H1 (cell line): ENCODE data around the gene SOX1. TPM values are rescaled to one million over a fixed set of nuclear protein-coding genes. Genes with fewer than 3 reads are reported as not detected.

Source experiments
- CTCF ChIA-PET: fragments of 300-600 bp; sonication (Branson Sonifier 250); formaldehyde crosslinking; loops from one replicate; lab custom pipeline; 2021; ENCODE audit not compliant: partially characterized antibody; lab: Charles Lee
- POLR2A ChIA-PET: fragments of 300-600 bp; sonication (Branson Sonifier 250); formaldehyde crosslinking; loops from one replicate; lab custom pipeline; 2021; ENCODE audit warnings: inconsistent platforms; ENCODE audit not compliant: partially characterized antibody; lab: Charles Lee
- DNase-seq, 2 experiments: peaks; one replicate each; pipeline versions ENCODE4 v3.0.0 to v3.0.0-alpha.2; 2010 to 2022; ENCODE audit warnings: low spot score in 2 of 2, low read depth in 1 of 2, mixed read lengths in 1 of 2
- FAIRE-seq: peaks from 2 replicates; lab custom pipeline; 2011; peaks lifted over from hg19 to GRCh38; lab: Jason Lieb, UNC
- H2AFZ ChIP-seq: 2 replicates; pipeline ENCODE4 v1.8.1; 2012; ENCODE audit warnings: low read length, inconsistent platforms
- H2AK5ac ChIP-seq: 2 replicates; pipeline ENCODE4 v1.6.1; 2013; ENCODE audit warnings: low read depth, low read length
- H2BK120ac ChIP-seq: replicated peaks from 2 replicates; pipeline ENCODE3; 2013; ENCODE audit warnings: low read depth, low read length, inconsistent platforms
- H2BK12ac ChIP-seq: 2 replicates; pipeline ENCODE4 v1.6.1; 2013; ENCODE audit warnings: low read depth, low read length
- H2BK15ac ChIP-seq: 2 replicates; pipeline ENCODE4 v1.6.1; 2013; ENCODE audit warnings: low read length
- H2BK20ac ChIP-seq: 2 replicates; pipeline ENCODE4 v1.6.1; 2013; ENCODE audit warnings: low read length
- H2BK5ac ChIP-seq: 2 replicates; pipeline ENCODE4 v1.6.1; 2013; ENCODE audit warnings: low read depth, low read length
- H3K14ac ChIP-seq: 2 replicates; pipeline ENCODE4 v1.6.1; 2013; ENCODE audit warnings: inconsistent platforms; ENCODE audit not compliant: insufficient read length
- H3K18ac ChIP-seq: 2 replicates; pipeline ENCODE4 v1.6.1; 2013; ENCODE audit warnings: low read length; ENCODE audit errors: extremely low read depth
- H3K23ac ChIP-seq: 2 replicates; pipeline ENCODE4 v1.6.1; 2013; ENCODE audit warnings: inconsistent platforms; ENCODE audit not compliant: insufficient read length
- H3K23me2 ChIP-seq: 2 replicates; pipeline ENCODE4 v1.6.1; 2013; ENCODE audit warnings: low read depth, low read length
- H3K27ac ChIP-seq: 2 replicates; pipeline ENCODE4 v1.6.1; 2011; ENCODE audit warnings: low read depth, low read length, inconsistent platforms
- H3K27me3 ChIP-seq, 4 experiments: replicated peaks in 1 of 4; 1 replicate in 1 of 4; 2 replicates in 3 of 4; pipeline versions ENCODE4 v1.6.1 to v1.8.1; 2011 to 2013; ENCODE audit warnings: low read length in 3 of 4, mild to moderate bottlenecking in 3 of 4, inconsistent platforms in 2 of 4, mixed read lengths in 2 of 4, moderate library complexity in 1 of 4; ENCODE audit not compliant: control insufficient read depth in 3 of 4, insufficient read depth in 3 of 4; ENCODE audit errors: extremely low read depth in 1 of 4
- H3K36me3 ChIP-seq, 4 experiments: 2 replicates each; pipeline versions ENCODE4 v1.6.1 to v1.8.1; 2011 to 2013; ENCODE audit warnings: mild to moderate bottlenecking in 4 of 4, low read length in 3 of 4, moderate library complexity in 2 of 4, control low read depth in 1 of 4, inconsistent platforms in 1 of 4; ENCODE audit not compliant: insufficient read depth in 4 of 4, control insufficient read depth in 2 of 4
- H3K4ac ChIP-seq: replicated peaks from 2 replicates; pipeline ENCODE3; 2013; ENCODE audit warnings: low read length, low read depth, mixed read lengths, inconsistent platforms; ENCODE audit not compliant: insufficient read length
- H3K4me1 ChIP-seq, 4 experiments: replicated peaks in 1 of 4; 1 replicate in 1 of 4; 2 replicates in 3 of 4; pipeline versions ENCODE4 v1.6.1 to v1.8.1; 2011 to 2013; ENCODE audit warnings: low read length in 3 of 4, inconsistent platforms in 2 of 4, mixed read lengths in 1 of 4; ENCODE audit not compliant: insufficient read depth in 4 of 4, control insufficient read depth in 3 of 4
- H3K4me2 ChIP-seq, 2 experiments: 2 replicates each; pipeline versions ENCODE4 v1.6.1 to v1.8.1; 2011 to 2013; ENCODE audit warnings: low read depth in 2 of 2, low read length in 2 of 2, control low read depth in 1 of 2, inconsistent platforms in 1 of 2, mild to moderate bottlenecking in 1 of 2; ENCODE audit not compliant: insufficient read depth in 1 of 2
- H3K4me3 ChIP-seq, 4 experiments: fragments of 200-600, 300-600 bp in 1 of 4; sonication (generic), shearing (Covaris generic), sonication (Bioruptor Twin) in 1 of 4; 2 replicates each; pipeline versions ENCODE4 v1.5.1 to v1.8.1; 2011 to 2016; ENCODE audit warnings: low read length in 4 of 4, low read depth in 3 of 4, control low read depth in 2 of 4, inconsistent platforms in 2 of 4, mild to moderate bottlenecking in 2 of 4, mixed read lengths in 1 of 4, moderate library complexity in 1 of 4; ENCODE audit not compliant: insufficient read depth in 2 of 4; ENCODE audit errors: extremely low read depth in 1 of 4
- H3K56ac ChIP-seq: replicated peaks from 2 replicates; pipeline ENCODE3; 2013; ENCODE audit warnings: low read depth, mild to moderate bottlenecking, mixed read lengths, low read length, inconsistent platforms; ENCODE audit not compliant: insufficient read length
- H3K79me1 ChIP-seq: 2 replicates; pipeline ENCODE4 v1.6.1; 2013; ENCODE audit warnings: low read depth, low read length, control low read depth
- H3K79me2 ChIP-seq, 2 experiments: 2 replicates each; pipeline versions ENCODE4 v1.6.1 to v1.8.1; 2012 to 2013; ENCODE audit warnings: low read length in 2 of 2, mild to moderate bottlenecking in 2 of 2, inconsistent platforms in 1 of 2; ENCODE audit not compliant: insufficient read depth in 2 of 2, control insufficient read depth in 1 of 2
- H3K9ac ChIP-seq, 4 experiments: replicated peaks in 1 of 4; 1 replicate in 1 of 4; 2 replicates in 3 of 4; pipeline versions ENCODE4 v1.6.1 to v1.8.1; 2011 to 2013; ENCODE audit warnings: low read depth in 3 of 4, low read length in 3 of 4, control low read depth in 2 of 4, mild to moderate bottlenecking in 2 of 4, moderate library complexity in 2 of 4, inconsistent platforms in 1 of 4; ENCODE audit errors: extremely low read depth in 1 of 4
- H3K9me3 ChIP-seq, 2 experiments: 2 replicates each; pipeline versions ENCODE4 v1.6.1 to v1.8.1; 2012 to 2013; ENCODE audit warnings: mild to moderate bottlenecking in 2 of 2, moderate library complexity in 2 of 2, control low read depth in 1 of 2, inconsistent platforms in 1 of 2, low read depth in 1 of 2, low read length in 1 of 2, mixed read lengths in 1 of 2; ENCODE audit not compliant: insufficient read depth in 2 of 2
- H4K20me1 ChIP-seq, 2 experiments: replicated peaks in 1 of 2; 2 replicates each; pipeline versions ENCODE3 to v1.8.1; 2011 to 2013; ENCODE audit warnings: inconsistent platforms in 2 of 2, low read length in 2 of 2, mild to moderate bottlenecking in 1 of 2; ENCODE audit not compliant: insufficient read depth in 2 of 2, control insufficient read depth in 1 of 2
- H4K5ac ChIP-seq: 2 replicates; pipeline ENCODE4 v1.6.1; 2013; ENCODE audit warnings: low read length, low read depth, mixed read lengths, inconsistent platforms; ENCODE audit not compliant: insufficient read length
- H4K8ac ChIP-seq: 2 replicates; pipeline ENCODE4 v1.8.0; 2013; ENCODE audit warnings: mild to moderate bottlenecking, moderate library complexity, low read length, inconsistent platforms; ENCODE audit not compliant: insufficient read depth; ENCODE audit errors: extremely low read depth
- H4K91ac ChIP-seq: replicated peaks from 2 replicates; pipeline ENCODE3; 2013; ENCODE audit warnings: low read length, mixed read lengths, inconsistent platforms; ENCODE audit not compliant: insufficient read length
- KDM4A ChIP-seq: IDR thresholded peaks from one replicate; pipeline ENCODE4 v1.7.1; 2012; ENCODE audit warnings: low read depth, mild to moderate bottlenecking, moderate library complexity, low read length, inconsistent platforms; ENCODE audit not compliant: severe bottlenecking
- WGBS, 2 experiments: shearing (Covaris generic) in 1 of 2; methylation state at CpG; one replicate each; pipeline versions ENCODE4 v1.1.6 to v1.1.7; 2013 to 2015; ENCODE audit warnings: low lambda C conversion rate in 2 of 2, mixed read lengths in 2 of 2, inconsistent platforms in 1 of 2, low coverage in 1 of 2, missing lambda C conversion rate in 1 of 2; ENCODE audit not compliant: insufficient replicate concordance in 2 of 2, insufficient coverage in 1 of 2, insufficient read length in 1 of 2; ENCODE audit errors: extremely low coverage in 1 of 2, missing lambda C conversion rate in 1 of 2; 5-methylcytosine and 5-hydroxymethylcytosine counted together
- polyA plus RNA-seq, 7 experiments: library from polyadenylated mRNA; depleted of rRNA in 3 of 7; stranded (reverse) in 5 of 7; unstranded in 2 of 7; fragments of >200 nt in 5 of 7; fragments of 200-250 nt in 2 of 7; gene quantifications; 1 replicate in 5 of 7; 2 replicates in 1 of 7; 4 replicates in 1 of 7; pipeline versions ENCODE4 v1.2.1 to v1.2.3, GENCODE V29; 2011 to 2013; ENCODE audit warnings: missing spikeins in 2 of 7, mixed read lengths in 2 of 7
- total RNA-seq: library from RNA; stranded (reverse); fragmentation: NEBNext Ultra II Directional; extraction: Animal tissue kit (Norgen Biotek cat#: 25700); gene quantifications from 2 replicates; pipeline ENCODE4 v1.2.1, GENCODE V29; 2021
- TF ChIP-seq, protein P1 (sequence below): IDR thresholded peaks from 2 replicates; pipeline ENCODE4 v1.6.1; 2012; ENCODE audit warnings: inconsistent platforms

The SOX1 gene
- total and polyA plus RNA-seq, 2 of the 8 experiments (the other 6 are each of a cell fraction or from before 2014, with no cell fraction given) = 0.03 to 0.09 TPM

DNA sequence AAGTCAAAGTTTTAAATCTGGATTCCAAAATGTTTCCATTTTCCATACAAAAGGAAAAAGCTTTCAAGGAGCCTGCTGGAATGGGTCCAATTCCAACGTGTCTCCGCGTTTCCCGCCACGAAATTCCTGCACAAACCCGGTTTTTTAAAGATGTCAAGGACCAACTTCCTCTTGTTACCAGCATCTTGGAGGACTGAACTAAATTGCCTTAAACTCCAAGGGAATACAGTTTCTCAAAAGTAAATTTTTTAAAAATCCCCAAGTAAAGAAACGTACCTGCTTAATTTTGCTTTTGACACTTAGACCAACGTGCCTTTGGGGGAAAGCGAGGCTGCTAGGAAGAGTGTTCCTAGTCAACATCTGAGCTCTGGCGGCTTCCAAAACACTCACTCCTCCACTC lies 12.3 kb upstream of the SOX1 start:
- DNase-seq = peak in 1 of 2 experiments; percentile 31
- Histone ChIP-seq H4K91ac (no peak overlapping the region), H3K23ac (no peak overlapping the region), H3K4me1 (peaks cover 3 to 30% (median 20%) of the 10 kb centered on the region in 4 experiments), H3K14ac (no peak overlapping the region), H2BK20ac (no peak overlapping the region), H3K4me2 (peak overlapping the region in 1 of 2 experiments; percentile 75; a peak in 1 of 4 replicates), H2BK15ac (no peak overlapping the region), H3K9me3 (no peaks in the 10 kb centered on the region; a peak in 1 of 4 replicates), H3K4ac (no peak overlapping the region), H2AK5ac (no peak overlapping the region), H2BK5ac (no peak overlapping the region), H4K20me1 (peaks cover 10 to 20% of the 10 kb centered on the region in 2 experiments), H3K9ac (no peak overlapping the region), H3K79me1 (no peaks in the 10 kb centered on the region), H4K5ac (no peak overlapping the region), H3K23me2 (peaks cover 5% of the 10 kb centered on the region; the same call in 1 of the 2 replicates), H2BK120ac (no peak overlapping the region), H3K27me3 (peaks cover 74 to 93% (median 89%) of the 10 kb centered on the region in 4 experiments), H3K79me2 (no peaks in the 10 kb centered on the region), H3K18ac (no peak overlapping the region), H2AFZ (no peak overlapping the region), H3K36me3 (peaks cover 0 to 6% (median 0%) of the 10 kb centered on the region in 4 experiments; a peak in 1 of 8 replicates), H3K27ac (no peak overlapping the region), H3K4me3 (peak overlapping the region in 1 of 4 experiments; percentile 60; a peak in 1 of 8 replicates), H3K56ac (no peak overlapping the region), H2BK12ac (no peak overlapping the region), H4K8ac (no peak overlapping the region)
- CTCF ChIA-PET = interaction anchor here (0.7 to 1.7 kb wide), 3 partner anchors 10 to 389 kb away, joined by 3 to 4 read pairs (median 3); no protein-coding TSS in a partner anchor
- POLR2A ChIA-PET = interaction anchor here (1.4 kb wide), 1 partner anchor 16 kb away, joined by 4 read pairs; no protein-coding TSS in a partner anchor
- 8% methylated on average over 10 of the region's 10 CpGs; no CpG with 5 or more reads in 1 of the 2 experiments for WGBS, 2 experiments
- no peak for TF ChIP-seq KDM4A
- TF ChIP-seq, protein P1, sequence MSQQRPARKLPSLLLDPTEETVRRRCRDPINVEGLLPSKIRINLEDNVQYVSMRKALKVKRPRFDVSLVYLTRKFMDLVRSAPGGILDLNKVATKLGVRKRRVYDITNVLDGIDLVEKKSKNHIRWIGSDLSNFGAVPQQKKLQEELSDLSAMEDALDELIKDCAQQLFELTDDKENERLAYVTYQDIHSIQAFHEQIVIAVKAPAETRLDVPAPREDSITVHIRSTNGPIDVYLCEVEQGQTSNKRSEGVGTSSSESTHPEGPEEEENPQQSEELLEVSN = peak; percentile 38; the same call in 1 of the 2 replicates
- no peak for FAIRE-seq
